GM12891 (cell line): ENCODE measurements around the gene PCBP4.

Experiments used
- PAX5 ChIP-seq: IDR thresholded peaks from 2 replicates; pipeline ENCODE4 v1.6.1; 2011; ENCODE audit warnings: low read length, moderate library complexity, mild to moderate bottlenecking; ENCODE audit not compliant: insufficient read depth, severe bottlenecking
- POLR2A ChIP-seq: IDR thresholded peaks from 2 replicates; pipeline ENCODE4 v1.6.1; 2011; ENCODE audit warnings: low read depth, low read length, control low read depth
- POLR2AphosphoS5 ChIP-seq: IDR thresholded peaks from 2 replicates; pipeline ENCODE4 v1.6.1; 2011; ENCODE audit warnings: low read depth, low read length, control low read depth
- SPI1 ChIP-seq: IDR thresholded peaks from 2 replicates; pipeline ENCODE4 v1.6.1; 2011; ENCODE audit warnings: low read depth, low read length, control low read depth
- TAF1 ChIP-seq: IDR thresholded peaks from 2 replicates; pipeline ENCODE4 v1.6.1; 2011; ENCODE audit warnings: low read depth, low read length, control low read depth

DNA sequence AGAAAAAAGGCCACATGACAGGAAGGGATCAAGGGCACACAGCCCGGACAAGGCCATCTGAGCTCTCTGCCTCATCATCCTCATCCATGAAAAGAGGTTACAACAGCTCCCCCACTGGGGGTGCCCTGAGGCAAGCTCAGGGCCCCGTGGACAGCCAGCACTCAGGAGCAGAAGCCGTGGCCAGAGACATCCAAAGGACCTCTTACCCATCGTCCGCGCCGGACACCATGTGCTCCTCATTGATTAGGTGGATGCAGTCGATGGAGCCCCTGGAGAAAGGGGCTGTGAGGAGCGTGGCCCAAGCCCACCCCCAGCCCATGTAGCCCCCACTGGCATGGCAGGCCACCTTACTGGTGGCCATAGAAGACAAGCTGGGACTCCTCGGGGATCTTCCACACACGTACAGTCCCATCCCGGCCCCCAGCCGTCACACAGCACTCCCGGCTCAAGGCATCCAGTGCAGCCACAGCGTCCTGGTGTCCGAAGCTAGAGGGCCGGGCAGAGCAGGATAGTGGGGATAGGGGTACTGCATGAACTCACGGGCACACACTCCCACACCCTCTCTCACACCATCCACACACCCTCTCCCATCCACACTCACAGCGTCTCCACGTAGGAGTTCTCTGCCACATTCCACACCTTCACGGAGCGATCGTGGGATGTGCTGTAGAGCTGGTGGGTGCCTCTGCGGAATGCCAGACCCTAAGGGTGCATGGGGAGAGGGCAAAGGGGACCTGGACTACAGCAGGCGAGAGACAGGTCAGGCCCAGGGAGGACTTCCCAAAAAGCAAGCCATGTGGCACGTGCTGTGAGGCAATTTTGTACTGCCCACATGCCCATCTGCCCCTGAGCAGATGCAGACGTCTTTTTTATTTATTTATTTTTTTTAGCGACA lies 32.0 kb downstream of the PCBP4 start:
- TF ChIP-seq POLR2A, result no peak
- no peak for TF ChIP-seq PAX5
- TF ChIP-seq POLR2AphosphoS5, result no peak
- no peak for TF ChIP-seq TAF1
- no peak for TF ChIP-seq SPI1
